ENCODE measurements around the gene FSD1.

- TF ChIP-seq, protein P1, sequence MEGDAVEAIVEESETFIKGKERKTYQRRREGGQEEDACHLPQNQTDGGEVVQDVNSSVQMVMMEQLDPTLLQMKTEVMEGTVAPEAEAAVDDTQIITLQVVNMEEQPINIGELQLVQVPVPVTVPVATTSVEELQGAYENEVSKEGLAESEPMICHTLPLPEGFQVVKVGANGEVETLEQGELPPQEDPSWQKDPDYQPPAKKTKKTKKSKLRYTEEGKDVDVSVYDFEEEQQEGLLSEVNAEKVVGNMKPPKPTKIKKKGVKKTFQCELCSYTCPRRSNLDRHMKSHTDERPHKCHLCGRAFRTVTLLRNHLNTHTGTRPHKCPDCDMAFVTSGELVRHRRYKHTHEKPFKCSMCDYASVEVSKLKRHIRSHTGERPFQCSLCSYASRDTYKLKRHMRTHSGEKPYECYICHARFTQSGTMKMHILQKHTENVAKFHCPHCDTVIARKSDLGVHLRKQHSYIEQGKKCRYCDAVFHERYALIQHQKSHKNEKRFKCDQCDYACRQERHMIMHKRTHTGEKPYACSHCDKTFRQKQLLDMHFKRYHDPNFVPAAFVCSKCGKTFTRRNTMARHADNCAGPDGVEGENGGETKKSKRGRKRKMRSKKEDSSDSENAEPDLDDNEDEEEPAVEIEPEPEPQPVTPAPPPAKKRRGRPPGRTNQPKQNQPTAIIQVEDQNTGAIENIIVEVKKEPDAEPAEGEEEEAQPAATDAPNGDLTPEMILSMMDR (IDR thresholded peaks at IDR 0.05 in 4 of 5, conservative IDR thresholded peaks at IDR 0.05 in 1 of 5), result no peak
- no peak for TF ChIP-seq POLR2A (IDR thresholded peaks at IDR 0.05)
Observed at GRCh38 chr19:4327252-4327876, 23.0 kb downstream of the FSD1 start.
